GM21526 (cell line): ENCODE data around the gene BRINP2.

ENCODE experiments used
- ATAC-seq: cut with Tn5 transposase; IDR thresholded peaks from one replicate; pipeline ENCODE4 v1.9.1; 2021; ENCODE audit warnings: moderate library complexity; ENCODE audit not compliant: unreplicated experiment, low FRiP score

Gene BRINP2

GRCh38 chr1:177256153-177257075, 85.7 kb downstream of the BRINP2 start:
- ATAC-seq, result peak; percentile 68

DNA sequence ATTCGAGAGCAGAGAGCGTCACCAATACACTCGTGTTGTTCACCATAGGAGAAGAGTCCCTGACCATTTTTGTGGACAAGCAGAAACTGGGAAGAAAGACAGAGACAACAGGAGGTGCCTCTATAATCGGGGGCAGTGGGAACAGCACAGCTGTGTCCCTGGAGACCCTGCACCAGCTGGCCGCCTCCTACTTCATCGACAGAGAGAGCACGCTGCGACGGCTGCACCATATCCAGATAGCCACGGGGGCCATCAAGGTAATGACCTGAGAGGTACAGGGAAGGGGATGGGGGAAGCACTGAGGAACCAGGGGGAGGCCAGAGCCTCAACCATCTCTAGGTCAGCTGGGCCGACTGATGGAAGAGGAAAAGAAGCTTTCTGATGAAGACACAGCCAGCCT, 86.4 kb downstream of the BRINP2 start:
- ATAC-seq, result no peak

DNA sequence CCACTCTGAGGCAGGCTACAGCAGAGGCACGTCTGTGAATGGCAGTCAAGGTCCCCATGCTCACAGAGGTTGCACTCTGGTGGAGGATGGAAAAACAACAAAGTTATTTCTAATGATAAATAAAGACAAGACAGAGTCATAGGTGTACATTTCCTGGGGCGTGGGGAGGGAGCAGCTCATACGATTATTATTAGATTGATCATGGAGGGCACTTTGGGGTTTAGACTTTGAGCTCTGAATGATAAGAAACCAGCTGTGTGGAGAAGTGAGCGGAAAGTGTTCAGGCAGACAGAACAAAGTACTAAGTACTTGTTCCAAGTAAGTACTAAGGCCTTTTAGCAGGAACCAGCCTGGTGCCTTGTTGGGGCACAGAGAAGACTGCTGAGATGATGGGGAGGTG, 86.8 kb downstream of the BRINP2 start:
- no peak for ATAC-seq

GRCh38 chr1:177270863-177271262, 100.1 kb downstream of the BRINP2 start:
- no peak for ATAC-seq

GRCh38 chr1:177273141-177273540, 102.4 kb downstream of the BRINP2 start:
- ATAC-seq, result no peak

GRCh38 chr1:177274687-177275211, 104.0 kb downstream of the BRINP2 start:
- ATAC-seq, result no peak

- no peak for ATAC-seq
Observed at GRCh38 chr1:177275736-177276135, 105.0 kb downstream of the BRINP2 start.

GRCh38 chr1:177278626-177279390, 108.0 kb downstream of the BRINP2 start:
- no peak for ATAC-seq

- ATAC-seq, result no peak
Observed at GRCh38 chr1:177281901-177282300, 111.1 kb downstream of the BRINP2 start.

- ATAC-seq, result no peak
Observed at GRCh38 chr1:177282976-177283375, 112.2 kb downstream of the BRINP2 start.

DNA sequence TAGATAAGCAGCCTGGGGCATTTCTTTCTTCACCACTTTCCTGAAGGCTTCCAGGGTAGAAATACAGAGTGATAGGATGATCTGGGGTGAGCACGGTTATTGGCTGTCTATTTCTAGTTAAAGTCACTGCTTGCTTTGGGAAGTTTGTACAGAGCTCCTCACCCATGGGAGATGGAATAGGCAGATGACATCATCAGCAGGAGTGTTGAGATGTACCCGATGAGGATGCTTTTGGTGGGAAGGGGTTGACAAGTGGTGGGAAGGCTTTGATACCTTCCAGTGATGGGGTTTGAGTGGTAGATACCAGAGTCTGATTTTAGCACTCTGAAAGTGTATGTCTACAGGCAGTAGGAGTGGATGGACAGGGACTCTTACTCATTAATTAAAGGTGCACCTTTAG, 112.6 kb downstream of the BRINP2 start:
- no peak for ATAC-seq

GRCh38 chr1:177286396-177286795, 115.6 kb downstream of the BRINP2 start:
- no peak for ATAC-seq

DNA sequence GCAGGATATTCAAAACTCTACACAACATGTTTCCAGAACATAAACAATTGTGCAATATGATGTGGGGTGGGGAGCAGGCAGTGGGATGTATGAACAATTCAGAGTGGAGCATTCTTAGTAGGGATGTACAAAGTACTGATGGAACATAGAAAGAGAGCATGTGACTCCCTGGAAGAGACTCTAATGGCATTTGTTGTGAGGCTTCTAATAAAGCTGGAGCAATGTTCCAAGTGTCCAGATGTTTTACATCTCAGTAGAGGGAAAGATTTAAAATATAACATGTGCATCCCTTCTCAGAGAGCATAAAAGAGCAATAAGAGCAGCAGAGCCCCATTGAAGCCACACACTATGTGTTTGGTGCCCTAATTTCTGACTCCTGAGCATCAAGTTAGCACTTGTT, 116.5 kb downstream of the BRINP2 start:
- no peak for ATAC-seq

GRCh38 chr1:177287994-177288393, 117.2 kb downstream of the BRINP2 start:
- ATAC-seq, result no peak

GRCh38 chr1:177289532-177289931, 118.8 kb downstream of the BRINP2 start:
- no peak for ATAC-seq

DNA sequence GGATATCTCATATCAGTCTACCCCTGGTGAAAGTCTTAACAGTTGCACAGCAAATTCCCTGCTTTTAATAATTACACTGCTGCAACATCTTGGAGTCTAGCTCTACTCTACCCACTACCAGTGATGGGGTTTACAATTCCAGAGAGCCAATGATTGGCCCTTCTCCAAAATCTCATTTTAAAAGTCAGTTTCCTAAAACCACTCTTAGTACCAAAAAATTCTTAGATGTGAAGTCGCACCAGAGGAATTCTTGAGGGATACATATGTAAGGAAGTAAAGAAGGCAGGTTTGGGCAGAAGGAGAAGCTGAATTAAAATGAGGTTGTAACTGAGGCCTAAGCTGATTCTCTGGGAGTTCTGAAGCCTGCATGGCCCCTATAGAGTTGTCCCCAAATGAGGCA, 129.7 kb downstream of the BRINP2 start:
- no peak for ATAC-seq

GRCh38 chr1:177301425-177302124, 130.8 kb downstream of the BRINP2 start:
- no peak for ATAC-seq

DNA sequence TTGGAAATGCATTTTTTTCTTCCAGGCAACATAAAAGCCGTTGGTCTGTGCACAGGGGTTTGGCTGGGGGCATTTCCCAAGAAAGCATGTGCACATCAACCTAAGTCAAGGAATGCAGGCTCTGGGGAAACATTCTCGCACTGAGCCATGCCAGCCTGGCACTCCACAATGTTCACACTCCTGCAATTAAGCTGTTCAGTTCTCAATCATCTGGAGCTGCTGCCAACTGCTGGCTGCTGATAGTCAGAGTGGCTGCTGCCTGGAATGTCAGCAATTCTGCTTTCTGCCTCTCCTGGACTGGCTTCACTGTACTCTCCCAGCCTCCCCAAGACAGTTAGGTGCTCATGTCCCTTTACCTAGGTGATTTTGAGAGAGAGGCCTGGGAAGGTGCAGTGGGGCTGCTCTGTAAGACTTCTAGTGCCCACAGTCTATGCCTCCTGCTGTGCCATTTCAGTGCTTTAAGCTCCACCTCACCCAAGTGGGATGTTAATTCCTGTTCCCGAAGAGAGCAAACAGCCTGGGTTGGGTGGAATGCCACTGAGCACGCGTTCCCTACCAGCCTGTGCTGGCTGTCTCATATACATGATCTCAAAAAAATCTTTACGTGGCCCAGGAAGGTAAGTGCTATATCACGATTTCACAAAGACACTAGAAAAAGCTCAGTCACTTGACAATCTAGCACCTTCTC, 131.7 kb downstream of the BRINP2 start:
- no peak for ATAC-seq

- ATAC-seq, result no peak
Observed at GRCh38 chr1:177305040-177306018, 134.6 kb downstream of the BRINP2 start.
